Lung (tissue), 12 donors: ENCODE measurements around the gene EEIG1. TPM values are rescaled to one million over a fixed set of nuclear protein-coding genes. Genes with fewer than 3 reads are reported as not detected.

Source experiments
- ATAC-seq: fragments of 200-7000 bp; cut with Tn5 transposase; one replicate; pipeline ENCODE4 v1.9.1; 2020; ENCODE audit warnings: moderate number of reproducible peaks; ENCODE audit not compliant: insufficient read depth, low FRiP score
- DNase-seq, 3 donors: peaks; one replicate each; pipeline ENCODE4 v3.0.0-alpha.2; 2013 to 2017
- H3K27ac ChIP-seq, 2 donors: one replicate each; pipeline ENCODE4 v1.5.1; 2013; ENCODE audit warnings: mild to moderate bottlenecking in 2 of 2, moderate library complexity in 2 of 2, control low read depth in 1 of 2, inconsistent platforms in 1 of 2, low read depth in 1 of 2, low read length in 1 of 2
- H3K27me3 ChIP-seq, 3 donors: one replicate each; pipeline ENCODE4 v1.5.1; 2013; ENCODE audit warnings: low read length in 2 of 3; ENCODE audit not compliant: control insufficient read depth in 3 of 3, insufficient read depth in 3 of 3
- H3K36me3 ChIP-seq, 4 donors: one replicate each; pipeline ENCODE4 v1.5.1; 2013; ENCODE audit warnings: low read length in 4 of 4, mild to moderate bottlenecking in 1 of 4, moderate library complexity in 1 of 4; ENCODE audit not compliant: control insufficient read depth in 4 of 4, insufficient read depth in 4 of 4
- H3K4me1 ChIP-seq, 5 donors: one replicate each; pipeline ENCODE4 v1.5.1; 2013; ENCODE audit warnings: low read length in 5 of 5, mild to moderate bottlenecking in 2 of 5, moderate library complexity in 1 of 5; ENCODE audit not compliant: control insufficient read depth in 5 of 5, insufficient read depth in 5 of 5
- H3K4me3 ChIP-seq: one replicate; pipeline ENCODE4 v1.5.1; 2013; ENCODE audit warnings: mild to moderate bottlenecking, control low read depth, moderate library complexity
- H3K9ac ChIP-seq, 2 donors: one replicate each; pipeline ENCODE4 v1.5.1; 2013; ENCODE audit warnings: low read length in 2 of 2, control low read depth in 1 of 2; ENCODE audit not compliant: insufficient read depth in 1 of 2
- H3K9me3 ChIP-seq, 4 donors: one replicate each; pipeline ENCODE4 v1.5.1; 2013; ENCODE audit warnings: low read length in 3 of 4, mild to moderate bottlenecking in 1 of 4, moderate library complexity in 1 of 4; ENCODE audit not compliant: control insufficient read depth in 4 of 4, insufficient read depth in 3 of 4
- WGBS, 2 donors: extraction: QIAGEN DNeasy Blood & Tissue Kit; methylation state at CpG; one replicate each; pipeline ENCODE4 v1.1.7; 2013; 5-methylcytosine and 5-hydroxymethylcytosine counted together
- polyA plus RNA-seq, 2 donors: library from polyadenylated mRNA; stranded (reverse); fragments of 200-250 nt; gene quantifications; one replicate each; pipeline ENCODE4 v1.2.1, GENCODE V29; 2013
- total RNA-seq, 2 donors: library from RNA; depleted of rRNA in 1 of 2; stranded (reverse); fragments of >200 nt in 1 of 2; gene quantifications; one replicate each; pipeline ENCODE4 v1.2.1, GENCODE V29; 2014 to 2021
- TF ChIP-seq, protein P1 (sequence below): IDR thresholded peaks from 2 replicates; pipeline ENCODE4 v1.5.1; 2012; ENCODE audit warnings: mild to moderate bottlenecking; ENCODE audit errors: control extremely low read depth, extremely low read depth
- donor health status: control.
- donor health status: control.
- donor health status: Bipolar disorder and iron deficiency.
- donor health status: healthy.
- donor health status: DM: yes; HTN: yes; CAD: no.

Gene EEIG1
- total and polyA plus RNA-seq, 4 donors = 13.4 to 66.5 (median 32.7) TPM

DNA sequence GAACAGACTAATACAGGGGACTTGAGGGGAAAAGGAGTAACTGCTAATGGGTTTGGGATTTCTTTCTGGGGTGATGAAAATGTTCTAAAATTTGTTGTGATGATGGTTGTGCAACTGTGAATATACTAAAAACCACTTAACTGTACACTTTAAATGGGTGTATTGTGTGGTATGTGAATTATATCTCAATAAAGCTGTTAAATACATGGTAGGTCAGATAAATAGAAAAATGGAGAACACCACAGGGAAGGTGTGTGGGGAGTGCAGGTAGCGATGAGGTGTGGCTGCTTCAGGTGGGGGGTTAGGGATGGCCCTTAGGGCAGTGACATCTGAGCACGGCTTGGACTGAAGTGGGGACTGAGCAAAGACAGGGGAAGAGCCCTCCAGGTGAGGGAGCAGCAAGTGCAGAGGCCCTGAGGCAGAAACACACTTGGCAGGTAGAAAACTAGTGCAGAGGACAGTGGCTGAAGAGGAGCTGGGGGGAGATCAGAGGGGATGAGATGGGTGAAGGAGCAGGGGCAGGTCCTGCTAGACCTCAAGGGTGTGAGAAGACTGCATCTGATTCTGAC, 20.9 kb downstream of the EEIG1 start:
- ATAC-seq (no peak), DNase-seq (no peak)
- 84 to 91% methylated on average over 2 of the region's 2 CpGs for WGBS, 2 donors
- peak overlapping the region; percentile 38 to 71 for H3K27ac ChIP-seq
- TF ChIP-seq, protein P1, sequence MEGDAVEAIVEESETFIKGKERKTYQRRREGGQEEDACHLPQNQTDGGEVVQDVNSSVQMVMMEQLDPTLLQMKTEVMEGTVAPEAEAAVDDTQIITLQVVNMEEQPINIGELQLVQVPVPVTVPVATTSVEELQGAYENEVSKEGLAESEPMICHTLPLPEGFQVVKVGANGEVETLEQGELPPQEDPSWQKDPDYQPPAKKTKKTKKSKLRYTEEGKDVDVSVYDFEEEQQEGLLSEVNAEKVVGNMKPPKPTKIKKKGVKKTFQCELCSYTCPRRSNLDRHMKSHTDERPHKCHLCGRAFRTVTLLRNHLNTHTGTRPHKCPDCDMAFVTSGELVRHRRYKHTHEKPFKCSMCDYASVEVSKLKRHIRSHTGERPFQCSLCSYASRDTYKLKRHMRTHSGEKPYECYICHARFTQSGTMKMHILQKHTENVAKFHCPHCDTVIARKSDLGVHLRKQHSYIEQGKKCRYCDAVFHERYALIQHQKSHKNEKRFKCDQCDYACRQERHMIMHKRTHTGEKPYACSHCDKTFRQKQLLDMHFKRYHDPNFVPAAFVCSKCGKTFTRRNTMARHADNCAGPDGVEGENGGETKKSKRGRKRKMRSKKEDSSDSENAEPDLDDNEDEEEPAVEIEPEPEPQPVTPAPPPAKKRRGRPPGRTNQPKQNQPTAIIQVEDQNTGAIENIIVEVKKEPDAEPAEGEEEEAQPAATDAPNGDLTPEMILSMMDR = no peak
- H3K27me3 ChIP-seq = no peaks in the 10 kb centered on the region
- peaks cover 3 to 27% (median 7%) of the 10 kb centered on the region in 5 donors for H3K4me1 ChIP-seq
- H3K9me3 ChIP-seq = no peaks in the 10 kb centered on the region
- no peaks in the 10 kb centered on the region for H3K36me3 ChIP-seq
- H3K4me3 ChIP-seq = no peak overlapping the region
- H3K9ac ChIP-seq = peak overlapping the region in 1 of 2 donors; percentile 11

DNA sequence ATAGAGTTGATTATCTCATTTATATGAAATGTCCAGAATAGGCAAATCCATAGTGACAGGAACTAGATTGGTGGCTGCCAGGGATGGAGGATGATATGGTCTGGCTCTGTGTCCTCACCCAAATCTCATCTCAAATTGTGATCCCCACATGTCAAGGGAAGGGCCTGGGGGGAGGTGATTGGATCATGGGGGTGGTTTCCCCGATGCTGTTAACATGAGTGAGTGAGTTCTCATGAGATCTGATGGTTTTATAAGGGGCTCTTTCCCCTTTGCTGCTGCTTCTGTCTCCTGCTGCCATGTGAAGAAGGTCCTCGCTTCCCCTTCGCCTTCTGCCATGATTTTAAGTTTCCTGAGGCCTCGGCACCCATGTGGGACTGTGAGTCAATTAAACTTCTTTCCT, 21.4 kb downstream of the EEIG1 start:
- H3K36me3 ChIP-seq = no peaks in the 10 kb centered on the region
- no peaks in the 10 kb centered on the region for H3K9me3 ChIP-seq
- ATAC-seq = no peak
- no peak overlapping the region for H3K4me3 ChIP-seq
- peaks cover 3 to 24% (median 7%) of the 10 kb centered on the region in 5 donors for H3K4me1 ChIP-seq
- H3K9ac ChIP-seq = no peak overlapping the region
- DNase-seq = no peak
- no peaks in the 10 kb centered on the region for H3K27me3 ChIP-seq
- TF ChIP-seq, protein P1 = no peak
- no peak overlapping the region for H3K27ac ChIP-seq
- 90 to 98% methylated on average over 4 of the region's 4 CpGs for WGBS, 2 donors

DNA sequence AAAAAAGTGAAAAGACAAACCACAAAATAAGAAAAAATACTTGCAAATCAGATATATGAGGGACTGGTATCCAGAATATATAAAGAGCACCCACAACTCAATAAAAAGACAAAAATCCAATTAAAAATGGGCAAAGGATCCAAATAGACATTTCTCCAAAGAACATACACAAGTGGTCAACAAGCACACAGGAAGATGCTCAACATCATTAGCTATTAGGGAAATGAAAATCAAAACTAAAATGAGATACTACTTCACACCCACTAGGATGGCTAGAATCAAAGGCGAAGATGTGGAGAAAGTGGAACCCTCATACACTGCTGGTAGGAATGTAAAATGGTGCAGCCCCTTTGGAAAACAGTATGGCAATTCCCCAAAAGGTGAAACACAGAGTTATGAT, 22.1 kb downstream of the EEIG1 start:
- TF ChIP-seq, protein P1 = no peak
- no peak overlapping the region for H3K9ac ChIP-seq
- H3K27me3 ChIP-seq = no peaks in the 10 kb centered on the region
- no peak for DNase-seq
- no peaks in the 10 kb centered on the region for H3K9me3 ChIP-seq
- ATAC-seq = no peak
- no peak overlapping the region for H3K27ac ChIP-seq
- peaks cover 3 to 20% (median 7%) of the 10 kb centered on the region in 5 donors for H3K4me1 ChIP-seq
- H3K4me3 ChIP-seq = no peak overlapping the region
- 95 to 100% methylated on average over 1 of the region's 1 CpG for WGBS, 2 donors
- H3K36me3 ChIP-seq = no peaks in the 10 kb centered on the region
